Peyer's patch (tissue), 4 donors: Measurements from ENCODE around the gene TDRD9. TPM values are rescaled to one million over a fixed set of nuclear protein-coding genes. Genes with fewer than 3 reads are reported as not detected.

Experiments
- DNase-seq, 3 donors: peaks; one replicate each; pipeline ENCODE4 v3.0.0-alpha.2; 2017 to 2019
- H3K27ac ChIP-seq, 4 donors: fragments of 200-600 bp; sonication (generic); one replicate each; pipeline ENCODE4 v1.5.1; 2016 to 2019
- H3K27me3 ChIP-seq, 2 donors: fragments of 200-600 bp; sonication (generic); one replicate each; pipeline ENCODE4 v1.5.1; 2019
- H3K36me3 ChIP-seq, 3 donors: fragments of 200-600 bp; sonication (generic); one replicate each; pipeline ENCODE4 v1.5.1; 2016 to 2019
- H3K4me1 ChIP-seq, 4 donors: fragments of 200-600 bp; sonication (generic); one replicate each; pipeline ENCODE4 v1.5.1; 2016 to 2019
- H3K4me3 ChIP-seq, 4 donors: fragments of 200-600 bp; sonication (generic); 1 replicate in 3 of 4; 2 replicates in 1 of 4; pipeline ENCODE4 v1.5.1; 2016 to 2019; ENCODE audit warnings: mild to moderate bottlenecking in 1 of 4
- H3K9me3 ChIP-seq, 4 donors: fragments of 200-600 bp; sonication (generic); one replicate each; pipeline ENCODE4 v1.5.1; 2016 to 2019; ENCODE audit warnings: mild to moderate bottlenecking in 1 of 4
- POLR2A ChIP-seq, 2 donors: fragments of 450-650 bp; IDR thresholded peaks; one replicate each; pipeline ENCODE4 v1.5.1; 2017; ENCODE audit warnings: antibody characterized with exemption in 2 of 2, mild to moderate bottlenecking in 2 of 2, moderate library complexity in 2 of 2
- total RNA-seq, 4 donors: library from RNA; depleted of rRNA; stranded (reverse); fragments of >200 nt; gene quantifications; one replicate each; pipeline ENCODE4 v1.1.0, GENCODE V29; 2016
- TF ChIP-seq, protein P1 (sequence below), 6 experiments: fragments of 450-650 bp in 4 of 6; fragments of 200-600 bp in 2 of 6; sonication (generic) in 1 of 6; IDR thresholded peaks; one replicate each; pipeline ENCODE4 v1.5.1; 2017 to 2019; ENCODE audit warnings: antibody characterized with exemption in 6 of 6, mild to moderate bottlenecking in 3 of 6, moderate library complexity in 1 of 6

TDRD9 gene
- total RNA-seq, result under 1 TPM in 1 of 4 donors, not detected in 3; 0.40 TPM

DNA sequence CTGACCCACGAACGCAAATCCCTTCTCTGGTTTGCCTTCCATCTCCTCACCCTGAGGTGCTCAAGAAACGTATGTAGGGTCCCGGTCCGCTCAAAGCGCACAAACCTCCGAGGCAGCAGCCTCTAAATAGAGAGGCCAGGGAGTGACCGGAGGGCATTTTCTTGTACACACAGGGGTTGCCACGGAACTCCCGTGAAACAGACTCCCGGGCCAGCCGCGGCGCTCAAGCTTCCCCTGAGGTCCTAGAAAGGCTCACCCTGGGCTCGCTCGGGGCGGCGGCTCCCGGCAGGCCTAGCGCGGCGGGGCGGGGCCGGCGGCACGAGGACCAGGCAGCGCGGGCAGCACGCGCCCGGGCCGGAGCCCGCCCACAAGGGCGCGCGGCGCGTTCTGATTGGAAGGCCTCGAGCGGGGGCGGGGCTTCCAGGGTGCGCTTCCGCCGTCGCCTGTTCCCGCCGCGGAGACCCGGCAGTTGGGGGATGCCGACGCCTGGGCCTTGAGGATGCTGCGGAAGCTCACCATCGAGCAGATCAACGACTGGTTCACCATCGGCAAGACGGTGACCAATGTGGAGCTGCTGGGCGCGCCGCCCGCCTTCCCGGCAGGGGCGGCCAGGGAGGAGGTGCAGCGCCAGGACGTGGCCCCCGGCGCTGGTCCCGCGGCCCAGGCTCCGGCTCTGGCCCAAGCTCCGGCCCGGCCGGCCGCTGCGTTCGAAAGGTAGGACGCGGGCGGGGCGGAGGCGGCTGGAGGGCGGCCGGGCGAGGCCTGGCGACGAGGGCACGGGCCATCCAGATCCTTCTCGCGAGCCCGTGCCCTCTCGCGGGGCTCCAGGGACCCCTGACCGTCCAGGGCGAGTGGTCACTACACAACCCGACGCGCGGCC is at the start of gene TDRD9:
TDRD9 (plus strand) TSS at position 446 of the 880 bp plus-strand sequence; CDS start at position 500, 54 bp downstream.
- Histone ChIP-seq H3K9me3 (no peaks in the 10 kb centered on the region), H3K4me3 (no peak within 1 kb of the TSS), H3K36me3 (no peaks in the 10 kb centered on the region), H3K4me1 (peaks cover 0 to 8% (median 0%) of the 10 kb centered on the region in 4 donors), H3K27ac (no peak within 1 kb of the TSS), H3K27me3 (no peaks in the 10 kb centered on the region)
- no peak for DNase-seq
- TF ChIP-seq, protein P1, sequence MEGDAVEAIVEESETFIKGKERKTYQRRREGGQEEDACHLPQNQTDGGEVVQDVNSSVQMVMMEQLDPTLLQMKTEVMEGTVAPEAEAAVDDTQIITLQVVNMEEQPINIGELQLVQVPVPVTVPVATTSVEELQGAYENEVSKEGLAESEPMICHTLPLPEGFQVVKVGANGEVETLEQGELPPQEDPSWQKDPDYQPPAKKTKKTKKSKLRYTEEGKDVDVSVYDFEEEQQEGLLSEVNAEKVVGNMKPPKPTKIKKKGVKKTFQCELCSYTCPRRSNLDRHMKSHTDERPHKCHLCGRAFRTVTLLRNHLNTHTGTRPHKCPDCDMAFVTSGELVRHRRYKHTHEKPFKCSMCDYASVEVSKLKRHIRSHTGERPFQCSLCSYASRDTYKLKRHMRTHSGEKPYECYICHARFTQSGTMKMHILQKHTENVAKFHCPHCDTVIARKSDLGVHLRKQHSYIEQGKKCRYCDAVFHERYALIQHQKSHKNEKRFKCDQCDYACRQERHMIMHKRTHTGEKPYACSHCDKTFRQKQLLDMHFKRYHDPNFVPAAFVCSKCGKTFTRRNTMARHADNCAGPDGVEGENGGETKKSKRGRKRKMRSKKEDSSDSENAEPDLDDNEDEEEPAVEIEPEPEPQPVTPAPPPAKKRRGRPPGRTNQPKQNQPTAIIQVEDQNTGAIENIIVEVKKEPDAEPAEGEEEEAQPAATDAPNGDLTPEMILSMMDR (IDR thresholded peaks at IDR 0.05), result no peak
- TF ChIP-seq POLR2A (IDR thresholded peaks at IDR 0.05), result no peak

DNA sequence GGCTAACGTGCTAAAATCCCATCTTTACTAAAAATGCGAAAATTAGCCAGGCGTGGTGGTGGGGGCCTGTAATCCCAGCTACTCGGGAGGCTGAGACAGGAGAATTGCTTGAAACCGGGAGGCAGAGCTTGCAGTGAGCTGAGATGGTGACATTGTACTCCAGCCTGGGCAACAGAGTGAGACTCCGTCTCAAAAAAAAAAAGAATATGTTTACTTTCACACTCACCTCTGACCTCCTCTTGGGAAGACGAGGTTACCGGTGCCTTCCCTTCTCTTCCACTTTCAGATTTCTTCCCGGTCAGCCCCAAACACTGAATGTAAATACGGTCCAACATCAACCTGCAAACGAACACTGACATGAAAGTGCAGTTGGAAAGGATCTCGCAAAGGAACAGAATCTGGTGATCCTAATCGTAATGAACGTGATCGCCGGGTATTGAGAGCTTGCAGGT is 49.1 kb upstream of the TDRD9 start:
- Histone ChIP-seq H3K4me3 (peak overlapping the region in 2 of 4 donors; percentile 44 to 52), H3K4me1 (peaks cover 8 to 41% (median 16%) of the 10 kb centered on the region in 4 donors), H3K36me3 (no peaks in the 10 kb centered on the region), H3K27me3 (no peaks in the 10 kb centered on the region), H3K27ac (peak overlapping the region in 3 of 4 donors; percentile 66 to 96 (median 89)), H3K9me3 (no peaks in the 10 kb centered on the region)
- DNase-seq, result no peak
- no peak for TF ChIP-seq POLR2A (IDR thresholded peaks at IDR 0.05)
- TF ChIP-seq, protein P1 (IDR thresholded peaks at IDR 0.05), result no peak

- Histone ChIP-seq H3K4me1 (peaks cover 8 to 41% (median 16%) of the 10 kb centered on the region in 4 donors), H3K36me3 (no peaks in the 10 kb centered on the region), H3K4me3 (peak overlapping the region; percentile 5 to 52 (median 39)), H3K27ac (peak overlapping the region; percentile 49 to 96 (median 78)), H3K9me3 (no peaks in the 10 kb centered on the region), H3K27me3 (no peaks in the 10 kb centered on the region)
- TF ChIP-seq, protein P1 (IDR thresholded peaks at IDR 0.05), result peak in 1 of 6 experiments; percentile 8
- TF ChIP-seq POLR2A (IDR thresholded peaks at IDR 0.05), result peak in 1 of 2 donors; percentile 53
- peak in 2 of 3 donors; percentile 87 to 88 for DNase-seq
Measured at GRCh38 chr14:103879570-103880347, 48.5 kb upstream of the TDRD9 start.

DNA sequence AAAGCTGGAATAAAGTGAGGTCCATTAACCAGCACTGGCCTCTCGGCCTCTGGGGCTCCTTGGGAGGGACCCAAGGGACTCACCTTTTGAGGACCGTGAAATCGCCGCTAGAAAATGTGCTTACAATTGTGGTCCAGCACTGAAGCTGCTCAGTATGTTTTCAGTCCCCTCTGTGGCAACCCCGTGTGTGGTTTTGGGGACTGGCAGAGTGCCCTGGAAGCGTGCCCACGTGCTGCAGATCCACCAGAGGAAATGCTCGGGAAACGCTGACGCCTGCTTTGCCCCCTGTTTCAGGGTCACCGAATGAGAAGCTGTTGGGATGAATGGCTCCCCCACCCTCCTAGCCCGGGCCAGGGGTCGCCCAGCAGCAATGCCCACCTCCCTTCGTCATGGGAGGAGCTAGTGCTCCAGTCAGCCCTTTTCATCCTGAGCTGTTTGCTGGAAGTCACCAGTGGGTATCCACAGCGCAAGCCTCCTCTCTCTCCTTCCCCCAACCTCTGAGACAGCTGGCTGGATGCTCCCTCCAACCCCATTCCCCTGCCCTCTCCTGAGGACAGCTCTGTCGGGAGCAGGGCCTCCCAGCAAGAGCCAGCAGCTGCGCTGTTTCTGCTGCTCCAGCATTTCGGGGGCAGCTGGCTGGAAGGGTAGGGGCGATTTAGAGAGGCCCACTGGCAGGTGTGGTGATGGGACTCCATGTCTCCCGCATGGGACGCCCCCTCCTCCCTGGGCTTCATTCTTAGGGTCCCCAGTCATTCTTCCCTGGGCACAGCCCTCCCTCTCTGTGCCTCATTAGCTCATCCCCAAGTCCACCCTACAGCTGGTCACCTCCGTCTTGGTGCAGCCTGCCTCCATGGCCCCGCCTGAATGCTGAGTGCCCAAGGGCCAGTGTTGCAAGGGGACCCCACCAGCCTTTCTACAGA is 47.6 kb upstream of the TDRD9 start:
- no peaks in the 10 kb centered on the region for H3K36me3 ChIP-seq
- DNase-seq, result peak; percentile 28 to 82 (median 79)
- no peaks in the 10 kb centered on the region for H3K27me3 ChIP-seq
- H3K9me3 ChIP-seq, result no peaks in the 10 kb centered on the region
- H3K4me3 ChIP-seq, result peak overlapping the region; percentile 5 to 52 (median 39)
- peaks cover 8 to 41% (median 16%) of the 10 kb centered on the region in 4 donors for H3K4me1 ChIP-seq
- TF ChIP-seq, protein P1 (IDR thresholded peaks at IDR 0.05), result peak in 1 of 6 experiments; percentile 0
- no peak for TF ChIP-seq POLR2A (IDR thresholded peaks at IDR 0.05)
- peak overlapping the region; percentile 49 to 96 (median 78) for H3K27ac ChIP-seq
